Esophagus muscularis mucosa (tissue), 3 donors: Measurements from ENCODE around the gene ALOX12B.

Experiments
- POLR2A ChIP-seq: fragments of 450-650 bp; IDR thresholded peaks from one replicate; pipeline ENCODE4 v1.6.1; 2017; ENCODE audit warnings: antibody characterized with exemption, moderate library complexity, mild to moderate bottlenecking, low read depth
- TF ChIP-seq, protein P1 (sequence below), 3 experiments: fragments of 200-600 bp in 2 of 3; fragments of 450-650 bp in 1 of 3; sonication (generic) in 2 of 3; IDR thresholded peaks; one replicate each; pipeline ENCODE4 v1.5.1; 2017 to 2019; ENCODE audit warnings: antibody characterized with exemption in 3 of 3, mild to moderate bottlenecking in 2 of 3, moderate library complexity in 1 of 3

DNA sequence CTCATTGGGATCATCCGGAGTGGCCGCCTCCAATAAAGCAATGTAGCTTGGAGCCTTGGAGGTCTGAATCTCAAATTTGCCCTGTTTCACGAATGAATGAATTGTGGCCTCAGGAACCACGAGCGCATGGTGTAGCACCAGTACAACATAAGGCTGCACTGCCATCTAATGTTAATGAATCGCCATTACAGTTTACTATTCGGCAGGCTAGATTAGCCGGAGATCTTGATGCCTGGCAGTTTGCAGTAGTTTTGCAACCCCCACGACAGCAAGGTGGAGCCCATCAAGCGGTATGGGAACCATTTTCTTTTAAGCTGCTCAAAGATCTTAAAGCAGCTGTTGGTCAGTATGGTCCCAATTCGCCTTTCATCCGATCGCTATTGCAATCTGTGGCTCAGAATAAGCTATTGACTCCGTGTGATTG lies 29.8 kb downstream of the ALOX12B start:
- TF ChIP-seq, protein P1, sequence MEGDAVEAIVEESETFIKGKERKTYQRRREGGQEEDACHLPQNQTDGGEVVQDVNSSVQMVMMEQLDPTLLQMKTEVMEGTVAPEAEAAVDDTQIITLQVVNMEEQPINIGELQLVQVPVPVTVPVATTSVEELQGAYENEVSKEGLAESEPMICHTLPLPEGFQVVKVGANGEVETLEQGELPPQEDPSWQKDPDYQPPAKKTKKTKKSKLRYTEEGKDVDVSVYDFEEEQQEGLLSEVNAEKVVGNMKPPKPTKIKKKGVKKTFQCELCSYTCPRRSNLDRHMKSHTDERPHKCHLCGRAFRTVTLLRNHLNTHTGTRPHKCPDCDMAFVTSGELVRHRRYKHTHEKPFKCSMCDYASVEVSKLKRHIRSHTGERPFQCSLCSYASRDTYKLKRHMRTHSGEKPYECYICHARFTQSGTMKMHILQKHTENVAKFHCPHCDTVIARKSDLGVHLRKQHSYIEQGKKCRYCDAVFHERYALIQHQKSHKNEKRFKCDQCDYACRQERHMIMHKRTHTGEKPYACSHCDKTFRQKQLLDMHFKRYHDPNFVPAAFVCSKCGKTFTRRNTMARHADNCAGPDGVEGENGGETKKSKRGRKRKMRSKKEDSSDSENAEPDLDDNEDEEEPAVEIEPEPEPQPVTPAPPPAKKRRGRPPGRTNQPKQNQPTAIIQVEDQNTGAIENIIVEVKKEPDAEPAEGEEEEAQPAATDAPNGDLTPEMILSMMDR (IDR thresholded peaks at IDR 0.05), result peak; percentile 76 to 82 (median 77)
- no peak for TF ChIP-seq POLR2A
